ENCODE results near the gene TRAIP.

The TRAIP gene

DNA sequence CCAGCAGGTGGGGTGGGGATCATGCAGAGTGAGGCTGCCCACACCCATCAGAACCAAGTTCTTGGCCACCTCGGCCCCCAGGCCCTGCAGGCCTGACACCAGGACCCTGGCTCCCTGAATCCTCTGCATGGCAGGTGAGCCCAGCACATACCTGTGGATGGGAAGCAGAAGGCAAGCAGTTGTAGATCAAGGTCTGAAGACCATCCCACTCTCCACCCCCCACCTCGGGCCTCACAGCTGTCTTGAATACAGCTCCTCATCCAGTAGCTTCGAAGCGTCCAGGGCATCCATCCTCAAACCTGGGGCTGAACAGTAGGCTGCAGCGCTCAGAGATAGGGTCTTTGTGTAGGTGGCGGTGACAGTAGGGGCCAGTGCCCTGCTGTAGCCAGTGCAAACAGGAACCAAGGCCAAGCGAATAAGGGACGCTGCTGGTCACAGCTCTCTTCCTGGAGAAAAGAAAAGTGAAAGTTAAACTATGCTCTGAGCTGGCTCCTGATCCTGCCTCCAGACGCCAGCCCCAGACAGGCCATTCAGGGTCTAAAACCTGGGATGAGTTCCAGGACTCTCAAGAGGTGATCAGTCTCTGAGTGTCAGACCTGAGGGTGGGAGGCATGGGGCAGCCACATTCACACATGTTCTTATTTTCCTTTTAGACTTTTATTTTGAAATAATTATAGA is 42.7 kb downstream of the TRAIP start, which contains the start of gene UBA7:
Gene UBA7 (minus strand): TSS at position 457 of the 678 bp plus-strand sequence. CDS start 166 bp downstream, at position 291.
- DNase-seq = no peak

GRCh38 chr3:49812916-49813496 is 43.4 kb downstream of the TRAIP start:
- DNase-seq = no peak

- no peak for DNase-seq
Measured at GRCh38 chr3:49807431-49808114, 48.8 kb downstream of the TRAIP start.

- no peak for DNase-seq
Measured at GRCh38 chr3:49806850-49807249, 49.5 kb downstream of the TRAIP start.

DNA sequence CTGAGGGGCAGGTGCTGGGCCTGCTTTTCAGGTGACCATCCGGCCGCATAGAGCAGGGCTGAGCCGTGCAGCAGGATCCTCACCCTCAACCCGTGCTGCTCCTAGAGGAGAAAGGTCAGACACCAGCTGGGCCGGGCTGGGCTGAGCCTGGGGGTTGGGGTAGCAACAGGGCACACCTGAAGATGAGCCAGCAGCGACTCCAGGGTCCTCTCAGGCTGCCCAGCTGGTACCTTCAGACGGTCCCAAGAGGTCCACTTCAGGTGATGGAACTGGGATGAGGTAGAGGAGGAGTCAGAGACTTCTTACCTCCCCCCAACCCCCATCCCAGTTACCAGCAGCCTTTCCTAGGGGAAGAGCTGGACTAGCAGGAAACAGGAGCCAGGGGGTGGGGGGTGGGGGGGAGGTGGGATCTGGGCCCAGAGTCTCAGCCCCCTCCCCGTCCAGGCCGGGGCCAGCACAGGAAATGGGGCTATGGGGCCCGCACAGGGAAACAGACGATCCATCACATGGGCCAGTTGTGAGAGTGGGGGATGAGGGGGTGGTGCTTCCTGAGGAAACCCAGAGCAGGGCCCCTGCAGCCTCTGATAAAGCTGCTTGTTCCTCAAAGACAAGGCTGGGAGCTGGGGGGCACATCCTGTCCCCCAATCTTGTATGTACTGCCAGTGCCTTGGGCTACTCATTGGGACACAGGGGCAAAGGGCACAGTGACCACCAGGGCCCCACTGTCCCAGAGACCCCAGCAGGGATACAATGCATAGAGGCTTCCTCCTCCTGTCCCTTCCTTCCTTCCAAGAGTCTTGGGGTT is 50.3 kb downstream of the TRAIP start:
- no peak for DNase-seq

DNA sequence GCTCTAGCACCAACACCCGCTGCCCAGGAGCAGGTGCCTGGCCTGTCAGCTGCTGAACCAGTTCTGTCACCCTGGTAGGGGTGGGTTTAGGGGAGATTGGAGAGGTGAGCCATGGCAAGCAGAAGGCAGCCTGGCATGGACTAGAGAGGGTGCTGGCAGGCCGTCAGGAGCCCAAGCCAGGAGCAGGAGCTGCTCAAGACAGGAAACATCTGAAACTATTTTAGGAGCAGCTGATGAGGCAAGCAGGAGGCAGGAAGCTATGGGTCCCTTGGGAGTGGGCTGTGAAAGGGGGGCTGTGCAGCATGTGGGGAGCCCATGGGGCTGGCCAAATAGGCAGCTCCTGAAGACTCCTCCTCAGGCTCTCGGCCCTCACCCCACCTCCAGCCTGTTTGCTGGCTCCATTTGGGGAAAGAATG is 51.0 kb downstream of the TRAIP start:
- no peak for DNase-seq

DNA sequence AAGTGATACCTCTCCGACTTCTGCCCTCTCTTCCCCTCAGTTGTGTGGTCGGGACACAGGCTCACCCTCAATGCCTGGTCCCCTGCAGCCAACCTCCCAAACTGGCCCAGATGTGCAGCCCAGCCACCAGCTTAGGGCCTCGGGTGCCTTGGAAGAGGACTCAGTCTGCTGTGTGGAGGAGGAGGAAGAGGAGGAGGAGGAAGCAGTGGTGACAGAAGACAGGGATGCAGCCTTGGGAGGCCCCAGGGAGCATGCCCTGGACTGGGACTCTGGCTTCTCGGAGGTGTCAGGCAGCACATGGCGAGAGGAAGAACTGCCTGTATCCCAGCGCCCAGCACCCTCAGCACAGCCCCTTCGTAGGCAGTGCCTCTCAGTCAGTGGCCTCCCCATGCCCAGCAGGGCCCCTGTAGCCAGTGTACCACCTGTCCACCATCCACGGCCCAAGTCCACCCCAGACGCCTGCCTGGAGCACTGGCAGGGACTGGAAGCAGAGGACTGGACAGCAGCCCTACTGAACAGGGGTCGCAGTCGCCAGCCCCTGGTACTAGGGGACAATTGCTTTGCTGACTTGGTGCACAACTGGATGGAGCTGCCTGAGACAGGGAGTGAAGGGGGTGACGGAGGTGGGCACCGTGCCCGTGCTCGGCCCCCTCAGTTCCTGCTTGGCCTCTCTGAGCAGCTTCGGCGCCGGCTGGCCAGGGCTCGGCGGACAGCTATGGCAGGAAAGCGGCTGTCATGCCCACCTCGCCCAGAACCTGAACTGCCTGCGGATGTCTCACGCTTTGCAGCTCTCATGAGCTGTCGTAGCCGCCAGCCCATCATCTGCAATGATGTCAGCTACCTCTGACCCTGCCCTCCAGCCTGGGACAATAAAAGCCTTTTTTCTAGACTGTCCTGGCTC is 52.0 kb downstream of the TRAIP start:
- no peak for DNase-seq

DNA sequence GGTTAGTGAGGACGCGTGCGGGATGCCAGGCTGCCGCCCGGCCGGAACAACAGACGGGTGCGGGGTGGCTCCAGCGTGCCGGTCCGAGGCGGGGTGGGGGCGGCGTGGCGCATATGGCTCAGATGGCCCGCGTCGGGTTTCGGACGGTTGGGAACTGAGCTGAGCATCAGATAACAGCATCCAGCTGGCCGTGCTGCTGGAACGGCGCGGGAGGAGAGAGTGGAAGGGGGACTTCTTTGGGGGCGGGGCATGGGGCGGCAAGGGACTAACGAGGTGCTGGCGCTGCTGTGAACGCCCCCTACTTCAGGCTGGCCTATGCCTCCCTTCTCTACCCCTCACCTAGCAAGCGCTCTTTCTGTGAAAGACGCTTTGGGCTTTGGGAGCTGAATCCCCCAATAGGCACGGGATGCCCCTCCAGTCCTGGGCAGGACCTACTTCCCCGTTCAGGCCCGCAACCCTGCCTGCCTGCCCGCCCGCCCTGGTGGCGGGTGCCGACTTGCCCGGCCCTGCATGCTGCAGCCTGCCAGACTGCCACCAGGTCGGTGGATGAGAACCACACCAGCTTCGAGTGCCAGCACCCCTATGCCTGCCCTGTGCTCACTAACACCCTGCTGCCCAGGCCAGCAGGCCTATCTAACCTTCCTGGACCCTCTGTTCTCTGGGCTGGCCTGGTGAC is 52.8 kb downstream of the TRAIP start:
- no peak for DNase-seq

GRCh38 chr3:49802719-49803464 is 53.5 kb downstream of the TRAIP start, which contains the start of gene INKA1:
TSS of gene INKA1 (plus strand) at chr3:49803261. CDS start at chr3:49803393, 132 bp downstream.
- DNase-seq = peak; percentile 66 to 79

DNA sequence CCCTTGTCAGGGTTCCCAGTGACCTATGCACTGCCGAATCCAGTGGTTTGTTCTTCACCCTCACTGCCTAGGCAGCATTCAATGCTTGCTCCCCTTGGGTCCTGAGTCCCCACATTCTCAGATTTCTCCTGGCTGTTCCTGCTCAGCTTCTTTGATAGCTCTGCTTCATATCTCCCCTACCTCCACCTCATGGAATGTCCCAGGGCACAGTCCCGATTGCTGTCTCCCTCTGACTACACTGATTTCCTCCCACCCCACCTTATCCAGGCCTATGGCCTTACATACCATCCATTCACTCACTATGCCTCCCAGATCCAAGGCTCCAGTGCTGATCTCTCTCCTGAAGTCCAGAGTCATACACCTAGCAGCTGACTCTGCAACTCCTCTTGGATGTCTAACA is 55.2 kb downstream of the TRAIP start:
- no peak for DNase-seq

- no peak for DNase-seq
Measured at GRCh38 chr3:49799761-49800160, 56.6 kb downstream of the TRAIP start, which contains the start of gene CDHR4. TSS of gene CDHR4 (minus strand) at chr3:49799873. CDS start at chr3:49799812, 61 bp downstream.

DNA sequence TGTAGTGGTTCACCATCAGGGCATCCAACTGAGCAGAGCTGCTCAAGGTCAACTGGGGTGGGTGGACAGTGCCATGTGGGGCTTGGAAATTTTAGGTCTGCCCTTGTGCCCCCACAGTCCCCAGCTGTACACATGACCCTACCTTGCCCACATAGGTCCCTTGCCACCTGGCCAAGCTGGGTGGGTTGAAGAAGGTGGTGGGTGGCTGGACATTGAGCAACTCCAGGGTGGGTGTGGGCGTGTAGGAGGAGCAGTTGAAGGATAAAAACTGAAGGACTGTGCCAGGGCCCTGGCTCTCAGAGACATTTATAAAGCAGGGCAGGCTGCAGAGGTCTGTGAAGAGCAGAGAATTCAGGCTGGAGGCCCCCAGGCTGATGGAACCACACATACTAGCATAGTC is 57.3 kb downstream of the TRAIP start:
- no peak for DNase-seq

GRCh38 chr3:49794926-49795905 is 61.1 kb downstream of the TRAIP start:
- DNase-seq = no peak

DNA sequence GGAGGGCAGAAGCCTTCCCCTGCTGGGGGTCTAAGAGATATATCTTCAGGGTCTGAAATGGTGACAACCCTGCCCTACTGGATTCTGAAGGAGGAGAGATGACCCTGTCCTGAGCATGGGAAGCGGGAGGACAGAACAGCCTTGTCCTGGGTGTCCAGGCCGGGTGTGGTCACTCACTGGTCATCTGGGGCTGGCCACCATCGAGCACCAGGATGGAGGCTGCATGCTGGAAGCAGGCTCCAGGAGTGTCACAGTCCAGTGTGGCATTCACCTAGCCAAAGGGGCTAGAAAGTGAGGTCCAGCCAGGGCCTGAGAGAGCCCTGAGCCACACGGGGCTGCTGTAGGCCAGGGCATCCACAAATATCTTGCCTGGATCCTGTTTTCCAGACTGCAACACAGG is 61.9 kb downstream of the TRAIP start:
- DNase-seq = no peak

GRCh38 chr3:49793486-49794085 is 62.8 kb downstream of the TRAIP start:
- no peak for DNase-seq

- no peak for DNase-seq
Measured at GRCh38 chr3:49792371-49793150, 63.8 kb downstream of the TRAIP start.

- no peak for DNase-seq
Measured at GRCh38 chr3:49791571-49791970, 64.8 kb downstream of the TRAIP start.
